Mammary epithelial cell (primary cell): ENCODE data around the gene ELMOD3.

Experiments used
- CTCF ChIP-seq, 2 donors: IDR thresholded peaks in 1 of 2; conservative IDR thresholded peaks in 1 of 2; 2 replicates each; pipeline ENCODE4 v1.5.1; 2011 to 2012; ENCODE audit warnings: inconsistent platforms in 2 of 2, low read length in 2 of 2, mild to moderate bottlenecking in 2 of 2, control low read depth in 1 of 2, low read depth in 1 of 2; ENCODE audit not compliant: insufficient read depth in 1 of 2; ENCODE audit errors: extremely low read depth in 1 of 2
- EZH2 ChIP-seq: IDR thresholded peaks from 2 replicates; pipeline ENCODE4 v1.6.1; 2012; ENCODE audit warnings: low read length, inconsistent platforms, borderline replicate concordance

- TF ChIP-seq CTCF (conservative IDR thresholded peaks at IDR 0.05 in 1 of 2, IDR thresholded peaks at IDR 0.05 in 1 of 2; ENCODE audit: extremely low read depth in 1 of 2, insufficient read depth in 1 of 2, low read depth in 1 of 2, low read length in 2 of 2) (no peak), EZH2 (no peak)
Observed at GRCh38 chr2:85435981-85436835, 81.6 kb downstream of the ELMOD3 start.
